ENCODE results near the gene CCHCR1. TPM values are rescaled to one million over a fixed set of nuclear protein-coding genes. Genes with fewer than 3 reads are reported as not detected.

Gene CCHCR1
- polyA plus RNA-seq, 3 donors, result 2.2 to 8.4 (median 2.8) TPM

GRCh38 chr6:31163922-31164321, 6.3 kb upstream of the CCHCR1 start:
- Histone ChIP-seq H3K27ac (ENCODE audit: low read depth in 1 of 2, low read length in 2 of 2) (no peak overlapping the region), H3K4me2 (replicated peaks; ENCODE audit: extremely low read depth, low read length, poor library complexity, severe bottlenecking) (no peak overlapping the region), H3K4me1 (ENCODE audit: control insufficient read depth in 1 of 2, insufficient read depth in 2 of 2, low read length in 2 of 2) (peaks cover 9 to 12% of the 10 kb centered on the region in 2 donors), H3K36me3 (replicated peaks in 1 of 2; ENCODE audit: control insufficient read depth in 1 of 2, insufficient read depth in 2 of 2, low read length in 2 of 2) (peaks cover 2 to 20% of the 10 kb centered on the region in 2 donors), H2AFZ (ENCODE audit: insufficient read depth, low read depth, low read length, poor library complexity, severe bottlenecking) (no peak overlapping the region), H3K79me2 (ENCODE audit: insufficient read depth, low read length) (peaks cover 15% of the 10 kb centered on the region), H3K9me3 (replicated peaks in 1 of 2; ENCODE audit: control insufficient read depth in 1 of 2, insufficient read depth in 1 of 2, low read length in 2 of 2) (no peaks in the 10 kb centered on the region), H3K27me3 (ENCODE audit: control insufficient read depth in 2 of 2, insufficient read depth in 2 of 2, low read length in 2 of 2) (no peaks in the 10 kb centered on the region), H3K9ac (ENCODE audit: insufficient read depth, low read length, poor library complexity, severe bottlenecking) (no peak overlapping the region), H3K4me3 (replicated peaks in 1 of 3; ENCODE audit: low read depth in 2 of 3, low read length in 3 of 3) (no peak overlapping the region), H4K20me1 (ENCODE audit: insufficient read depth, low read length) (no peaks in the 10 kb centered on the region)
- peaks cover 18% of the 10 kb centered on the region for H3K4me1 Mint-ChIP-seq
- intact Hi-C loops (cut with micrococcal nuclease), result no loop called here
- peaks cover 5 to 27% of the 10 kb centered on the region in 2 donors for H3K36me3 Mint-ChIP-seq
- no peak for DNase-seq
- H3K9me3 Mint-ChIP-seq, result no peaks in the 10 kb centered on the region
- H3K27me3 Mint-ChIP-seq (ENCODE audit: low read depth in 3 of 3), result peaks cover 0 to 1% (median 0%) of the 10 kb centered on the region in 3 donors
- H3K27ac Mint-ChIP-seq, result no peak overlapping the region
- H3K4me3 Mint-ChIP-seq, result no peak overlapping the region
- no peak for TF ChIP-seq CTCF (IDR thresholded peaks at IDR 0.05)

GRCh38 chr6:31162463-31163165, 5.0 kb upstream of the CCHCR1 start:
- H3K4me2 ChIP-seq (replicated peaks; ENCODE audit: extremely low read depth, low read length, poor library complexity, severe bottlenecking), result no peak overlapping the region
- no peaks in the 10 kb centered on the region for H3K27me3 ChIP-seq (ENCODE audit: control insufficient read depth in 2 of 2, insufficient read depth in 2 of 2, low read length in 2 of 2)
- H2AFZ ChIP-seq (ENCODE audit: insufficient read depth, low read depth, low read length, poor library complexity, severe bottlenecking), result no peak overlapping the region
- no peak overlapping the region for H3K4me3 ChIP-seq (replicated peaks in 1 of 3; ENCODE audit: low read depth in 2 of 3, low read length in 3 of 3)
- no peak overlapping the region for H3K27ac ChIP-seq (ENCODE audit: low read depth in 1 of 2, low read length in 2 of 2)
- peaks cover 13 to 18% of the 10 kb centered on the region in 2 donors for H3K4me1 ChIP-seq (ENCODE audit: control insufficient read depth in 1 of 2, insufficient read depth in 2 of 2, low read length in 2 of 2)
- 92% methylated on average over 10 of the region's 13 CpGs for WGBS (ENCODE audit: insufficient coverage)
- H3K9me3 Mint-ChIP-seq, result no peaks in the 10 kb centered on the region
- H3K79me2 ChIP-seq (ENCODE audit: insufficient read depth, low read length), result peaks cover 21% of the 10 kb centered on the region
- peaks cover 25% of the 10 kb centered on the region for H3K4me1 Mint-ChIP-seq
- H3K9ac ChIP-seq (ENCODE audit: insufficient read depth, low read length, poor library complexity, severe bottlenecking), result no peak overlapping the region
- no peak overlapping the region for H3K27ac Mint-ChIP-seq
- H3K36me3 ChIP-seq (replicated peaks in 1 of 2; ENCODE audit: control insufficient read depth in 1 of 2, insufficient read depth in 2 of 2, low read length in 2 of 2), result peaks cover 2 to 20% of the 10 kb centered on the region in 2 donors
- H3K36me3 Mint-ChIP-seq, result peaks cover 5 to 27% of the 10 kb centered on the region in 2 donors
- no peak for TF ChIP-seq CTCF (IDR thresholded peaks at IDR 0.05)
- H3K4me3 Mint-ChIP-seq, result no peak overlapping the region
- no peaks in the 10 kb centered on the region for H4K20me1 ChIP-seq (ENCODE audit: insufficient read depth, low read length)
- peaks cover 0 to 3% (median 0%) of the 10 kb centered on the region in 3 donors for H3K27me3 Mint-ChIP-seq (ENCODE audit: low read depth in 3 of 3)
- intact Hi-C loops (cut with micrococcal nuclease), result no loop called here
- no peak for DNase-seq
- no peaks in the 10 kb centered on the region for H3K9me3 ChIP-seq (replicated peaks in 1 of 2; ENCODE audit: control insufficient read depth in 1 of 2, insufficient read depth in 1 of 2, low read length in 2 of 2)
